A673 (cell line): ENCODE data around the gene MYPOP. TPM values are rescaled to one million over a fixed set of nuclear protein-coding genes. Genes with fewer than 3 reads are reported as not detected.
A peak's percentile ranks its signal among the peaks of the same experiment; 100 is the strongest.

ENCODE experiments used
- BruUV-seq: library from RNA; stranded (reverse); fragments of 400-500 nt; replicated peaks from 2 replicates; lab custom pipeline; 2021; lab: Mats Ljungman, UMichigan
- CTCF ChIA-PET: fragments of 300-600 bp; sonication (Branson Sonifier 250); formaldehyde crosslinking; loops from one replicate; lab custom pipeline; 2022; ENCODE audit warnings: antibody characterized with exemption; lab: Charles Lee
- POLR2A ChIA-PET: fragments of 300-600 bp; sonication (Branson Sonifier 250); formaldehyde crosslinking; loops from one replicate; lab custom pipeline; 2022; ENCODE audit warnings: antibody characterized with exemption; ENCODE audit not compliant: low non-redundant PET; lab: Charles Lee
- DNase-seq: peaks from one replicate; pipeline ENCODE4 v3.0.0-alpha.2; 2015; ENCODE audit warnings: low spot score
- H3K27ac ChIP-seq: fragments of 200-600 bp; sonication (generic); 2 replicates; pipeline ENCODE4 v1.5.1; 2016; ENCODE audit warnings: mixed run types, low read depth, mild to moderate bottlenecking, mixed read lengths, antibody characterized with exemption, low read length; ENCODE audit not compliant: poor library complexity, severe bottlenecking
- H3K27me3 ChIP-seq: fragments of 200-600 bp; sonication (generic); replicated peaks from 2 replicates; pipeline ENCODE4 v1.6.1; 2017; ENCODE audit warnings: mixed run types, low read depth, mild to moderate bottlenecking, mixed read lengths, antibody characterized with exemption, low read length; ENCODE audit not compliant: insufficient read depth, poor library complexity
- H3K36me3 ChIP-seq: fragments of 200-600 bp; sonication (generic); 2 replicates; pipeline ENCODE4 v1.6.1; 2016; ENCODE audit warnings: mixed run types, mild to moderate bottlenecking, mixed read lengths, antibody characterized with exemption, low read length; ENCODE audit not compliant: insufficient read depth, poor library complexity, severe bottlenecking
- H3K4me1 ChIP-seq: fragments of 200-600 bp; sonication (generic); 2 replicates; pipeline ENCODE4 v1.6.1; 2017; ENCODE audit warnings: mixed run types, mild to moderate bottlenecking, mixed read lengths, antibody characterized with exemption, low read length; ENCODE audit not compliant: insufficient read depth, poor library complexity, severe bottlenecking
- H3K4me3 ChIP-seq: fragments of 200-600 bp; sonication (generic); 2 replicates; pipeline ENCODE4 v1.5.1; 2016; ENCODE audit warnings: low read depth, mixed run types, mild to moderate bottlenecking, mixed read lengths, low read length; ENCODE audit not compliant: poor library complexity, severe bottlenecking
- H3K9me3 ChIP-seq: fragments of 200-600 bp; sonication (generic); 2 replicates; pipeline ENCODE4 v1.6.1; 2016; ENCODE audit warnings: mixed run types, low read depth, mild to moderate bottlenecking, mixed read lengths, antibody characterized with exemption, low read length; ENCODE audit not compliant: poor library complexity, severe bottlenecking
- CTCF ChIP-seq: fragments of 300-800, 200-600 bp; sonication (generic); conservative IDR thresholded peaks from 2 replicates; pipeline ENCODE4 v1.5.1; 2017; ENCODE audit warnings: low read depth, mild to moderate bottlenecking, antibody characterized with exemption, low read length, moderate library complexity, mixed read lengths
- EZH2 ChIP-seq: fragments of 200-600 bp; sonication (generic); IDR thresholded peaks from 2 replicates; pipeline ENCODE4 v1.6.1; 2017; ENCODE audit warnings: borderline replicate concordance, low read depth, mild to moderate bottlenecking, mixed read lengths, antibody characterized with exemption, low read length; ENCODE audit not compliant: poor library complexity, severe bottlenecking
- intact Hi-C: fragments of 100-400 bp; cut with micrococcal nuclease; formaldehyde crosslinking; loops from one replicate; pipeline ENCODE4 v1.10.0; 2022; ENCODE audit not compliant: unreplicated experiment
- total RNA-seq: library from RNA; stranded (reverse); gene quantifications from 2 replicates; pipeline ENCODE4 v1.2.3, GENCODE V29; 2021

MYPOP gene
- total RNA-seq, 1 experiment from 2014 or later: 13.5 TPM

DNA sequence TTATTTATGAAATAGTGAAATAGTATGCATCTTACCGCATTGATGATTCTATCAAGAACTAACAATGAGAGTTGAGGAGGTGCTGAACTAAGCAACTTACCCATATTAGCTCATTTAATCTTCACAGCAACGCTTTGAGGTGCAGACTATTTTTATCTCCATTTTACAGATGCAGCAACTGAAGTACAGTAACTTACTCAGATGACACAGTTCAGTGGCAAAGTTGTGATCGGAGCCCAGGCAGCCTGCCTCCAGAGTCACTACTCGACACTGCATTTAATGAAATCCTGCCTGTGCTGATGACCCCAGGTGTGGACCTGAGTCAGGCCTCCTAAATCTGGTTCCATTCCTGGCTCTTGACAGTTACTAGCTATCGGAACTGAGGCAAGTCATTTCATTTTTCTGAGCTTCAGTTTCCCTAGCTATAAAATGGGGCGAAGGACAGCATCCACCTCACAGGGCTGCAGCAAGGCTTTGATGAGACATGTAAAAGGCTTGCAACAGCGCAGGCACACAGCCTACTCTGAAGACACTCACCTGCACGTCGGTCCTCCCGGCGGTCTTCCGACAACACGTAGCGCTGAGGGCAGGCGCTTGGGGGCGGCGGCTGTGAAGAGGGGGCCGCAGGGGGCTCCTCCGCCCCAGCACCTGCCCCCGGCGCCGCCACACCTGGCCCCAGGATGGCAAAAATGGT, 1.5 kb downstream of the MYPOP start:
- no peak for TF ChIP-seq EZH2
- no peak for TF ChIP-seq CTCF
- ChIA-PET CTCF (interaction anchor here (0.6 kb wide), 2 partner anchors 45 to 131 kb away, joined by 3 to 5 read pairs; no protein-coding TSS in a partner anchor), POLR2A (no interaction called here)
- Histone ChIP-seq H3K9me3 (no peaks in the 10 kb centered on the region), H3K4me1 (peaks cover 3% of the 10 kb centered on the region), H3K27me3 (no peaks in the 10 kb centered on the region), H3K36me3 (peaks cover 3% of the 10 kb centered on the region), H3K27ac (no peak overlapping the region), H3K4me3 (peak overlapping the region; percentile 76)
- DNase-seq: no peak
- intact Hi-C loops: no loop called here
- BruUV-seq: no TSS peak

DNA sequence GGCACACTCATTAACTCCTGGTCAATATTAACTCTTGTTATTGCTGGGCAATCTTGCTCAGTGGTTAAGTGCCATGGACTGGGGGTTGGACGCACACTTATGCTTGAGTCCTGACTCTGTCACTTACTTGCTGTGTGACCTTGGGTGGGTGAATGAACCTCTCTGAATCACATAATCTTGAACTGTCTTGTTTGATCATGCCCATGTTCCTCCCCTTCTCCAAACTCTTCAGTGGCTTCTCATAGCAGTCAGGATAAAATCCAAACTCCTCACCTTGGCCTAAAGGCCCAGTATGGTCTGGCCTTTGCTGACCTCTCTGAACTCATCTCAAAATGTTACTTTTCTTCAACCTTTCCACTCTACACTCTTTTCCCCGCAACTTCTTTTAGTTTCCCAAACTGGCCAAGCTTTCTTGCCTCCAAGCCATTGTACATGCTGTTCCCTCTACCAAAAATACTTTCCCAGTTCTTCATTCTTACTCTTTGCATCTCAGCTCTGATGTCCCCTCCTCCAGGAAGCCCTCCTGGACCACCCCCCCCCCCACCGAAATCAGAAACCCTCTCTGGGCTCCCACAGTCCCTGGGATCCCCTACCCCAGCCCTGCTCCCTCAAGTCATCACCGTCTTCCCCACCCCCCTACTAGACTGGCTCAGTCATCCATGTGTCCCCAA, 2.4 kb downstream of the MYPOP start:
- no peak overlapping the region for H3K4me3 ChIP-seq
- peaks cover 3% of the 10 kb centered on the region for H3K36me3 ChIP-seq
- TF ChIP-seq EZH2 (no peak), CTCF (no peak)
- ChIA-PET POLR2A (no interaction called here), CTCF (no interaction called here)
- H3K4me1 ChIP-seq: peaks cover 3% of the 10 kb centered on the region
- DNase-seq: no peak
- BruUV-seq: TSS peak; percentile 45
- H3K9me3 ChIP-seq: no peaks in the 10 kb centered on the region
- no peaks in the 10 kb centered on the region for H3K27me3 ChIP-seq
- no peak overlapping the region for H3K27ac ChIP-seq
- intact Hi-C loops: no loop called here

DNA sequence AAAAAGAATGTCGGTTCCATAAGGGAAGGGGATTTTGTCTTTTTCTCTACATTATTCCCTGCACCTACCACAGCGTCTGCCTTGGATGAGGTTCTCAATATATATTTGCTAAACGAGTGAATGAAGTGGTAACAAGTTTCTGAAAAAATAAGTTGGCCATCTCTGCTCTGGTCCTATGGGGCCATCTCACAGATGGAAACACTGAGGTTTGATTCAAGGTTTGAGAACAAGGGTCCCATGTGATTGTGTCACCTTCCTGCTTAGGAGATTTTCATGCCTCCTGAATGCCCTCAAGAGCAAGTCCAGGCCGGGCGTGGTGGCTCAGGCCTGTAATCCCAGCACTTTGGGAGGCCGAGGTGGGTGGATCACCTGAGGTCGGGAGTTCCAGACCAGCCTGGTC, 3.2 kb downstream of the MYPOP start:
- CTCF ChIA-PET: no interaction called here
- POLR2A ChIA-PET: no interaction called here

More for the DNA sequence above, 3.2 kb downstream of the MYPOP start:
- H3K4me3 ChIP-seq: no peak overlapping the region
- no peak overlapping the region for H3K27ac ChIP-seq
- no peak for DNase-seq
- BruUV-seq: no TSS peak
- intact Hi-C loops: no loop called here
- TF ChIP-seq EZH2 (no peak), CTCF (no peak)
- peaks cover 3% of the 10 kb centered on the region for H3K36me3 ChIP-seq
- H3K9me3 ChIP-seq: no peaks in the 10 kb centered on the region
- no peaks in the 10 kb centered on the region for H3K27me3 ChIP-seq
- peaks cover 3% of the 10 kb centered on the region for H3K4me1 ChIP-seq
